Measurements from ENCODE around the gene PPP2R2D. TPM values are rescaled to one million over a fixed set of nuclear protein-coding genes. Genes with fewer than 3 reads are reported as not detected.

The PPP2R2D gene
- total RNA-seq, 1 experiment from 2014 or later, result 41.0 TPM

GRCh38 chr10:131880016-131880590 is 20.7 kb upstream of the PPP2R2D start:
- no peak overlapping the region for H3K27ac ChIP-seq (ENCODE audit: low read length)
- POLR2A ChIA-PET, result no interaction called here
- TF ChIP-seq SIN3A (IDR thresholded peaks at IDR 0.05; ENCODE audit: borderline replicate concordance, insufficient read depth, low read depth, low read length) (no peak), TCF7L2 (IDR thresholded peaks at IDR 0.05; ENCODE audit: low read depth, low read length) (no peak), CTCF (IDR thresholded peaks at IDR 0.05) (no peak), POLR2AphosphoS5 (IDR thresholded peaks at IDR 0.05; ENCODE audit: low read depth, low read length) (no peak)
- TF ChIP-seq, protein P1, sequence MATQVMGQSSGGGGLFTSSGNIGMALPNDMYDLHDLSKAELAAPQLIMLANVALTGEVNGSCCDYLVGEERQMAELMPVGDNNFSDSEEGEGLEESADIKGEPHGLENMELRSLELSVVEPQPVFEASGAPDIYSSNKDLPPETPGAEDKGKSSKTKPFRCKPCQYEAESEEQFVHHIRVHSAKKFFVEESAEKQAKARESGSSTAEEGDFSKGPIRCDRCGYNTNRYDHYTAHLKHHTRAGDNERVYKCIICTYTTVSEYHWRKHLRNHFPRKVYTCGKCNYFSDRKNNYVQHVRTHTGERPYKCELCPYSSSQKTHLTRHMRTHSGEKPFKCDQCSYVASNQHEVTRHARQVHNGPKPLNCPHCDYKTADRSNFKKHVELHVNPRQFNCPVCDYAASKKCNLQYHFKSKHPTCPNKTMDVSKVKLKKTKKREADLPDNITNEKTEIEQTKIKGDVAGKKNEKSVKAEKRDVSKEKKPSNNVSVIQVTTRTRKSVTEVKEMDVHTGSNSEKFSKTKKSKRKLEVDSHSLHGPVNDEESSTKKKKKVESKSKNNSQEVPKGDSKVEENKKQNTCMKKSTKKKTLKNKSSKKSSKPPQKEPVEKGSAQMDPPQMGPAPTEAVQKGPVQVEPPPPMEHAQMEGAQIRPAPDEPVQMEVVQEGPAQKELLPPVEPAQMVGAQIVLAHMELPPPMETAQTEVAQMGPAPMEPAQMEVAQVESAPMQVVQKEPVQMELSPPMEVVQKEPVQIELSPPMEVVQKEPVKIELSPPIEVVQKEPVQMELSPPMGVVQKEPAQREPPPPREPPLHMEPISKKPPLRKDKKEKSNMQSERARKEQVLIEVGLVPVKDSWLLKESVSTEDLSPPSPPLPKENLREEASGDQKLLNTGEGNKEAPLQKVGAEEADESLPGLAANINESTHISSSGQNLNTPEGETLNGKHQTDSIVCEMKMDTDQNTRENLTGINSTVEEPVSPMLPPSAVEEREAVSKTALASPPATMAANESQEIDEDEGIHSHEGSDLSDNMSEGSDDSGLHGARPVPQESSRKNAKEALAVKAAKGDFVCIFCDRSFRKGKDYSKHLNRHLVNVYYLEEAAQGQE (IDR thresholded peaks at IDR 0.05; ENCODE audit: insufficient read depth in 1 of 2, low read depth in 2 of 2, low read length in 1 of 2), result no peak
- CTCF ChIA-PET, result interaction anchor here (0.6 kb wide), 1 partner anchor 40 kb away, joined by 8 read pairs; no protein-coding TSS in a partner anchor
- intact Hi-C loops (cut with micrococcal nuclease; ENCODE audit: unreplicated experiment), result no loop called here
- peaks cover 3% of the 10 kb centered on the region; the same call in 1 of the 2 replicates for H3K4me1 ChIP-seq (ENCODE audit: control insufficient read depth, insufficient read depth, low read length)
- BruUV-seq (replicated peaks), result no TSS peak
- in situ Hi-C loops (cut with HindIII; ENCODE audit: low pct_unique_long_range_greater_than_20kb, low sequenced_read_pairs), result no loop called here
- H3K36me3 ChIP-seq (ENCODE audit: control insufficient read depth, insufficient read depth, low read length), result no peaks in the 10 kb centered on the region
- H3K27me3 ChIP-seq (ENCODE audit: control insufficient read depth, insufficient read depth, low read length), result peaks cover 9% of the 10 kb centered on the region; the same call in 1 of the 2 replicates
- DNase-seq (ENCODE audit: low read depth, low spot score) (no peak), ATAC-seq (no peak)
- no peaks in the 10 kb centered on the region for H3K9me3 ChIP-seq (ENCODE audit: control insufficient read depth, insufficient read depth, low read depth, low read length)
- H3K4me3 ChIP-seq (ENCODE audit: low read depth in 2 of 2, low read length in 2 of 2), result no peak overlapping the region

DNA sequence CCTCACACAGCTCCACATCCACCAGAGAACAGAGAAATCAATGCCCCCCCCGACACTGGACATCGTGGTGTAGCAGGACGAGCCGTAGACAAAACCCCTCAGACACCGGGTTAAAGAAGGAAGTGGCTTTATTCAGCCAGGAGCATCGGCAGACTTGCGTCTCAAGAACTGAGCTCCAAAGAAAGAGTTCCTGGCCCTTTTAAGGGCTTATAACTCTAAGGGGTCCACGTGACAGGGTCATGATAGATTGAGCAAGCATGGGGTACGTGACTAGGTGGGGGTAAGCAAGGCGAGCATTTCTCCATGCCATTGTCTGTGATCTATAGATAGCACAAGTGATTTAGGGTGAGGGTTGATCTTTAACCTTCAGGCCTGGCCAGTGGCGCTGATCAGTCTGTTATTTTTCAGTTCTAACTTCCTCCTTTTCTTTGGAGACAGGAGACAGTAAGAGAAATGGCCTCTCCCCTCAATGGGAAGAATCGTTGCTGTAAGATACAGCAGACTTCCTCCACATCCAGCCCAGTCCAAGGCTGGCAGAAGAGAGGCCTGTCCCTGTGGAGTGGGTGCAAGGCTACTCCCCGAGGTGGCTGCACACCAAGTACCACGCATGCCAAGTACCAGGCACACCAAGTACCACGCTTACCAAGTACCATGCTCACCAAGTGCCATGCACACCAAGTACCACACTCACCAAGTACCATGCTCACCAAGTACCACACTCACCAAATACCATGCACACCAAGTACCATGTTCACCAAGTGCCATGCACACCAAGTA is 19.5 kb upstream of the PPP2R2D start:
- intact Hi-C loops (cut with micrococcal nuclease; ENCODE audit: unreplicated experiment), result no loop called here
- in situ Hi-C loops (cut with HindIII; ENCODE audit: low pct_unique_long_range_greater_than_20kb, low sequenced_read_pairs), result no loop called here

More for the DNA sequence above, 19.5 kb upstream of the PPP2R2D start:
- CTCF ChIA-PET, result interaction anchor here (0.6 kb wide), 1 partner anchor 17 kb away, joined by 7 read pairs; no protein-coding TSS in a partner anchor
- Histone ChIP-seq H3K4me3 (ENCODE audit: low read depth in 2 of 2, low read length in 2 of 2) (no peak overlapping the region), H3K4me1 (ENCODE audit: control insufficient read depth, insufficient read depth, low read length) (no peaks in the 10 kb centered on the region; the same call in 1 of the 2 replicates), H3K27ac (ENCODE audit: low read length) (no peak overlapping the region), H3K27me3 (ENCODE audit: control insufficient read depth, insufficient read depth, low read length) (peaks cover 9% of the 10 kb centered on the region; the same call in 1 of the 2 replicates), H3K9me3 (ENCODE audit: control insufficient read depth, insufficient read depth, low read depth, low read length) (no peaks in the 10 kb centered on the region), H3K36me3 (ENCODE audit: control insufficient read depth, insufficient read depth, low read length) (no peaks in the 10 kb centered on the region)
- POLR2A ChIA-PET, result interaction anchor here (0.7 kb wide), 1 partner anchor 10 kb away, joined by 9 read pairs; no protein-coding TSS in a partner anchor
- no TSS peak for BruUV-seq (replicated peaks)
- ATAC-seq (no peak), DNase-seq (ENCODE audit: low read depth, low spot score) (no peak)
- TF ChIP-seq TCF7L2 (IDR thresholded peaks at IDR 0.05; ENCODE audit: low read depth, low read length), result no peak
